ENCODE measurements around the gene PUSL1. TPM values are rescaled to one million over a fixed set of nuclear protein-coding genes. Genes with fewer than 3 reads are reported as not detected.
A peak's percentile ranks its signal among the peaks of the same experiment; 100 is the strongest.

PUSL1 gene
- total and polyA plus RNA-seq, 2 donors (not counting 1 experiment from before 2014, with no cell fraction given), result 15.7 to 25.8 TPM

- peaks cover 20 to 32% of the 10 kb centered on the region in 2 donors for H3K4me1 ChIP-seq (ENCODE audit: control insufficient read depth in 2 of 2, insufficient read depth in 2 of 2, low read length in 2 of 2)
- H3K79me2 ChIP-seq (ENCODE audit: control insufficient read depth, insufficient read depth, low read length), result peaks cover 62% of the 10 kb centered on the region
These were observed 15.7 kb downstream of the PUSL1 start for GRCh38 chr1:1324084-1324523.

More at GRCh38 chr1:1324084-1324523, 15.7 kb downstream of the PUSL1 start:
- Histone ChIP-seq H3K9me3 (ENCODE audit: control extremely low read depth in 1 of 3, control insufficient read depth in 2 of 3, insufficient read depth in 1 of 3, low read length in 2 of 3) (no peaks in the 10 kb centered on the region), H3K27ac (ENCODE audit: low read length in 2 of 2) (peak overlapping the region in 1 of 2 donors; percentile 74), H3K9ac (ENCODE audit: low read length) (peak overlapping the region; percentile 95), H3K4me2 (replicated peaks; ENCODE audit: low read depth, low read length, poor library complexity, severe bottlenecking) (peak overlapping the region; percentile 99), H3K4me3 (ENCODE audit: control extremely low read depth in 1 of 5, extremely low read depth in 1 of 5, insufficient read depth in 1 of 5, low read depth in 2 of 5, low read length in 4 of 5) (peak overlapping the region; percentile 31 to 84 (median 74)), H3K27me3 (replicated peaks in 1 of 4; ENCODE audit: control extremely low read depth in 1 of 4, control insufficient read depth in 3 of 4, insufficient read depth in 4 of 4, low read length in 3 of 4) (no peaks in the 10 kb centered on the region), H3K36me3 (replicated peaks in 1 of 2; ENCODE audit: control extremely low read depth in 1 of 2, control insufficient read depth in 1 of 2, extremely low read depth in 1 of 2, insufficient read depth in 2 of 2, low read length in 1 of 2) (peaks cover 0 to 17% of the 10 kb centered on the region in 2 experiments), H4K20me1 (ENCODE audit: control insufficient read depth, insufficient read depth, low read length, poor library complexity, severe bottlenecking) (peaks cover 57% of the 10 kb centered on the region), H2AFZ (ENCODE audit: insufficient read depth, low read depth, low read length, poor library complexity, severe bottlenecking) (peak overlapping the region; percentile 84)
- CTCF ChIA-PET, result no interaction called here
- intact Hi-C loops (cut with micrococcal nuclease), result loop anchor here (1.0 kb wide), 4 partner anchors 16 to 208 kb away; partner anchors contain the start of genes C1orf159, DVL1, PUSL1 and UBE2J2
- Mint-ChIP-seq H3K4me3 (peak overlapping the region; percentile 90), H3K27ac (no peak overlapping the region), H3K27me3 (no peaks in the 10 kb centered on the region), H3K4me1 (peaks cover 29% of the 10 kb centered on the region), H3K9me3 (ENCODE audit: insufficient read depth) (no peaks in the 10 kb centered on the region)
- peak; percentile 25 for ATAC-seq (ENCODE audit: low read depth)
- POLR2A ChIA-PET, result no interaction called here
- DNase-seq, result no peak
- WGBS (ENCODE audit: insufficient coverage), result under 1% methylated on average over 39 of the region's 41 CpGs
- no peak for TF ChIP-seq EZH2 (IDR thresholded peaks at IDR 0.05; ENCODE audit: borderline replicate concordance, insufficient read depth, low read depth, low read length, poor library complexity, severe bottlenecking)
- TF ChIP-seq, protein P1, sequence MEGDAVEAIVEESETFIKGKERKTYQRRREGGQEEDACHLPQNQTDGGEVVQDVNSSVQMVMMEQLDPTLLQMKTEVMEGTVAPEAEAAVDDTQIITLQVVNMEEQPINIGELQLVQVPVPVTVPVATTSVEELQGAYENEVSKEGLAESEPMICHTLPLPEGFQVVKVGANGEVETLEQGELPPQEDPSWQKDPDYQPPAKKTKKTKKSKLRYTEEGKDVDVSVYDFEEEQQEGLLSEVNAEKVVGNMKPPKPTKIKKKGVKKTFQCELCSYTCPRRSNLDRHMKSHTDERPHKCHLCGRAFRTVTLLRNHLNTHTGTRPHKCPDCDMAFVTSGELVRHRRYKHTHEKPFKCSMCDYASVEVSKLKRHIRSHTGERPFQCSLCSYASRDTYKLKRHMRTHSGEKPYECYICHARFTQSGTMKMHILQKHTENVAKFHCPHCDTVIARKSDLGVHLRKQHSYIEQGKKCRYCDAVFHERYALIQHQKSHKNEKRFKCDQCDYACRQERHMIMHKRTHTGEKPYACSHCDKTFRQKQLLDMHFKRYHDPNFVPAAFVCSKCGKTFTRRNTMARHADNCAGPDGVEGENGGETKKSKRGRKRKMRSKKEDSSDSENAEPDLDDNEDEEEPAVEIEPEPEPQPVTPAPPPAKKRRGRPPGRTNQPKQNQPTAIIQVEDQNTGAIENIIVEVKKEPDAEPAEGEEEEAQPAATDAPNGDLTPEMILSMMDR (IDR thresholded peaks at IDR 0.05), result no peak

Data from B cell (primary cell).